ENCODE results near the gene PTPRN2. TPM values are rescaled to one million over a fixed set of nuclear protein-coding genes. Genes with fewer than 3 reads are reported as not detected.

The PTPRN2 gene
- total RNA-seq, 1 experiment from 2014 or later = not detected

GRCh38 chr7:157952841-157953645 is 634.6 kb downstream of the PTPRN2 start:
- Histone ChIP-seq H2AFZ (no peak overlapping the region), H3F3A (ENCODE audit: insufficient read depth, low read depth) (no peaks in the 10 kb centered on the region), H3K4me2 (no peak overlapping the region), H3K79me2 (ENCODE audit: low read depth) (no peaks in the 10 kb centered on the region), H3K9me3 (ENCODE audit: insufficient read depth, low read depth) (0 out of 2 replicates have a peak, but pooled peaks cover 3% of the 10 kb centered on the region), H3K9me2 (ENCODE audit: insufficient read depth) (no peaks in the 10 kb centered on the region), H3K36me3 (ENCODE audit: low read depth) (no peaks in the 10 kb centered on the region), H3K4me1 (replicated peaks; ENCODE audit: insufficient read depth) (no peaks in the 10 kb centered on the region), H4K20me1 (ENCODE audit: insufficient read depth) (no peaks in the 10 kb centered on the region; the same call in 1 of the 2 replicates), H3K4me3 (no peak overlapping the region), H3K27ac (no peak overlapping the region), H3K27me3 (ENCODE audit: insufficient read depth, low read depth) (peaks cover 96% of the 10 kb centered on the region)
- DNase-seq = no peak
- BruUV-seq (replicated peaks) = no TSS peak
- intact Hi-C loops (cut with micrococcal nuclease; ENCODE audit: unreplicated experiment) = no loop called here
- POLR2A ChIA-PET (ENCODE audit: unreplicated experiment) = no interaction called here
- TF ChIP-seq CTCF (conservative IDR thresholded peaks at IDR 0.05) (no peak), EZH2 (IDR thresholded peaks at IDR 0.05; ENCODE audit: low read depth) (no peak)
- CTCF ChIA-PET = no interaction called here

GRCh38 chr7:157952050-157952667 is 635.5 kb downstream of the PTPRN2 start:
- H3K9me3 ChIP-seq (ENCODE audit: insufficient read depth, low read depth) = 0 out of 2 replicates have a peak, but pooled peaks cover 8% of the 10 kb centered on the region
- CTCF ChIA-PET = no interaction called here
- BruUV-seq (replicated peaks) = no TSS peak

More at GRCh38 chr7:157952050-157952667, 635.5 kb downstream of the PTPRN2 start:
- no peaks in the 10 kb centered on the region; the same call in 1 of the 2 replicates for H4K20me1 ChIP-seq (ENCODE audit: insufficient read depth)
- H3K4me3 ChIP-seq = no peak overlapping the region
- POLR2A ChIA-PET (ENCODE audit: unreplicated experiment) = no interaction called here
- no peaks in the 10 kb centered on the region for H3K79me2 ChIP-seq (ENCODE audit: low read depth)
- H3K27ac ChIP-seq = no peak overlapping the region
- H3F3A ChIP-seq (ENCODE audit: insufficient read depth, low read depth) = no peaks in the 10 kb centered on the region
- no peaks in the 10 kb centered on the region for H3K36me3 ChIP-seq (ENCODE audit: low read depth)
- intact Hi-C loops (cut with micrococcal nuclease; ENCODE audit: unreplicated experiment) = no loop called here
- no peaks in the 10 kb centered on the region for H3K4me1 ChIP-seq (replicated peaks; ENCODE audit: insufficient read depth)
- no peak overlapping the region for H3K4me2 ChIP-seq
- no peak for DNase-seq
- no peak overlapping the region for H2AFZ ChIP-seq
- peaks cover 97% of the 10 kb centered on the region for H3K27me3 ChIP-seq (ENCODE audit: insufficient read depth, low read depth)
- TF ChIP-seq CTCF (conservative IDR thresholded peaks at IDR 0.05) (no peak), EZH2 (IDR thresholded peaks at IDR 0.05; ENCODE audit: low read depth) (no peak)
- no peaks in the 10 kb centered on the region for H3K9me2 ChIP-seq (ENCODE audit: insufficient read depth)

Measured in PC-9 (cell line).